K562 (cell line): ENCODE measurements around the gene DIRAS3. TPM values are rescaled to one million over a fixed set of nuclear protein-coding genes. Genes with fewer than 3 reads are reported as not detected.

Experiments
- ATAC-seq: fragments of 200-7000 bp; cut with Tn5 transposase; 3 replicates; pipeline ENCODE4 v1.9.1; 2020; ENCODE audit warnings: moderate library complexity
- BruUV-seq: library from RNA; stranded (reverse); fragments of 400-500 nt; replicated peaks from 2 replicates; lab custom pipeline; 2021; lab: Mats Ljungman, UMichigan
- CTCF ChIA-PET: fragments of 300-600 bp; formaldehyde crosslinking; extraction: SDS; loops from one replicate; lab custom pipeline; 2021; ENCODE audit warnings: low intra/inter-chr PET ratio; lab: Yijun Ruan, JAX
- POLR2A ChIA-PET: fragments of 300-600, 350-650 bp; sonication (Branson Sonifier 250); formaldehyde crosslinking; extraction: SDS; loops from one replicate; lab custom pipeline; 2021; ENCODE audit warnings: antibody characterized with exemption, inconsistent platforms; lab: Yijun Ruan, JAX
- DNase-seq, 4 experiments: peaks; one replicate each; pipeline versions ENCODE4 v3.0.0 to v3.0.0-alpha.2; 2011 to 2018; ENCODE audit warnings: low spot score in 3 of 4, mixed read lengths in 3 of 4; ENCODE audit errors: extremely low read depth in 1 of 4
- FAIRE-seq: peaks from 2 replicates; lab custom pipeline; 2011; peaks lifted over from hg19 to GRCh38; lab: Jason Lieb, UNC
- H2AFZ ChIP-seq: 2 replicates; pipeline ENCODE4 v1.6.0; 2011; ENCODE audit warnings: low read depth, low read length, control low read depth, inconsistent platforms
- H3K27ac ChIP-seq: fragments of 200-600 bp; 3 replicates; pipeline ENCODE4 v1.8.0; 2011; ENCODE audit warnings: low read depth, mild to moderate bottlenecking, control low read depth, inconsistent platforms, low read length, moderate library complexity, mixed read lengths; ENCODE audit errors: extremely low read depth
- H3K27me3 ChIP-seq, 2 experiments: fragments of 300-600 bp in 1 of 2; 2 replicates in 1 of 2; 3 replicates in 1 of 2; pipeline versions ENCODE4 v1.6.0 to v1.8.0; 2011; ENCODE audit warnings: inconsistent platforms in 2 of 2, low read length in 2 of 2, mild to moderate bottlenecking in 1 of 2, mixed read lengths in 1 of 2, moderate library complexity in 1 of 2; ENCODE audit not compliant: control insufficient read depth in 2 of 2, insufficient read depth in 2 of 2
- H3K36me3 ChIP-seq: fragments of 300-600 bp; 3 replicates; pipeline ENCODE4 v1.8.0; 2011; ENCODE audit warnings: mild to moderate bottlenecking, low read length, inconsistent platforms; ENCODE audit not compliant: control insufficient read depth, insufficient read depth
- H3K4me1 ChIP-seq, 2 experiments: fragments of 200-600 bp in 1 of 2; replicated peaks in 1 of 2; 2 replicates in 1 of 2; 3 replicates in 1 of 2; pipeline versions ENCODE4 v1.5.1 to v1.8.0; 2011; ENCODE audit warnings: inconsistent platforms in 2 of 2, low read length in 2 of 2, mild to moderate bottlenecking in 1 of 2, mixed read lengths in 1 of 2, moderate library complexity in 1 of 2; ENCODE audit not compliant: control insufficient read depth in 2 of 2, insufficient read depth in 2 of 2
- H3K4me2 ChIP-seq: 2 replicates; pipeline ENCODE4 v1.6.1; 2011; ENCODE audit warnings: low read length, control low read depth, inconsistent platforms, mixed read lengths; ENCODE audit not compliant: insufficient read depth
- H3K4me3 ChIP-seq: fragments of 200-600 bp; sonication (generic), shearing (Covaris generic); 2 replicates; pipeline ENCODE4 v1.5.1; 2016; ENCODE audit warnings: control low read depth, inconsistent platforms
- H3K79me2 ChIP-seq: fragments of 200-600 bp; 3 replicates; pipeline ENCODE4 v1.8.0; 2011; ENCODE audit warnings: low read length, inconsistent platforms; ENCODE audit not compliant: control insufficient read depth, insufficient read depth
- H3K9ac ChIP-seq, 2 experiments: 2 replicates each; pipeline versions ENCODE4 v1.6.0 to v1.6.1; 2011; ENCODE audit warnings: low read depth in 2 of 2, low read length in 2 of 2, control low read depth in 1 of 2, inconsistent platforms in 1 of 2, mild to moderate bottlenecking in 1 of 2, mixed read lengths in 1 of 2; ENCODE audit not compliant: insufficient read depth in 1 of 2
- H3K9me1 ChIP-seq: one replicate; pipeline ENCODE4 v1.6.0; 2011; ENCODE audit warnings: inconsistent platforms, mild to moderate bottlenecking, low read length, moderate library complexity; ENCODE audit not compliant: control insufficient read depth, insufficient read depth
- H3K9me3 ChIP-seq: replicated peaks from 2 replicates; pipeline ENCODE4 v1.5.1; 2011; ENCODE audit warnings: low read depth, low read length, inconsistent platforms; ENCODE audit not compliant: control insufficient read depth, insufficient read depth
- H4K20me1 ChIP-seq: replicated peaks from 2 replicates; pipeline ENCODE4 v1.6.1; 2011; ENCODE audit warnings: low read length, inconsistent platforms, mixed read lengths; ENCODE audit not compliant: control insufficient read depth, insufficient read depth
- ATF7 ChIP-seq: fragments of 450-650 bp; IDR thresholded peaks from 2 replicates; pipeline ENCODE4 v1.7.1; 2014; ENCODE audit warnings: mild to moderate bottlenecking, moderate library complexity
- CC2D1A ChIP-seq: fragments of 450-650 bp; IDR thresholded peaks from 2 replicates; pipeline ENCODE4 v1.6.1; 2017; ENCODE audit warnings: mild to moderate bottlenecking
- DMBX1 ChIP-seq: fragments of 250-450 bp; sonication (Bioruptor Pico); IDR thresholded peaks from 2 replicates; pipeline ENCODE4 v1.8.0; 2022; ENCODE audit warnings: inconsistent platforms, mild to moderate bottlenecking, moderate library complexity, borderline replicate concordance
- FOXM1 ChIP-seq, 2 experiments: fragments of 450-650 bp in 1 of 2; sonication (generic) in 1 of 2; formaldehyde crosslinking in 1 of 2; IDR thresholded peaks; 2 replicates each; pipeline versions ENCODE4 v1.6.1 to v1.9.0; 2017 to 2022; ENCODE audit warnings: low read depth in 2 of 2, mild to moderate bottlenecking in 2 of 2, missing genetic modification reagents in 1 of 2, moderate library complexity in 1 of 2
- L3MBTL2 ChIP-seq: fragments of 450-650 bp; IDR thresholded peaks from 2 replicates; pipeline ENCODE4 v1.6.1; 2016; ENCODE audit warnings: mild to moderate bottlenecking, moderate library complexity
- NR2C2 ChIP-seq, 2 experiments: fragments of 200-800 bp in 1 of 2; sonication (Bioruptor generic) in 1 of 2; sonication (generic) in 1 of 2; formaldehyde crosslinking in 1 of 2; IDR thresholded peaks; 2 replicates each; pipeline versions ENCODE4 v1.6.1 to v1.8.0; 2016 to 2022; ENCODE audit warnings: mild to moderate bottlenecking in 1 of 2, missing compliant biosample characterization in 1 of 2, missing genetic modification characterization in 1 of 2, missing genetic modification reagents in 1 of 2
- POLR2G ChIP-seq: fragments of 200-400 bp; formaldehyde crosslinking; IDR thresholded peaks from 2 replicates; pipeline ENCODE4 v1.6.1; 2017; ENCODE audit warnings: low read depth, mild to moderate bottlenecking, antibody characterized with exemption, low read length, moderate library complexity
- PURB ChIP-seq: sonication (generic); formaldehyde crosslinking; IDR thresholded peaks from 2 replicates; pipeline ENCODE4 v1.9.0; 2021; ENCODE audit warnings: low read depth, mild to moderate bottlenecking, missing genetic modification reagents
- SAFB ChIP-seq: fragments of 200-400 bp; formaldehyde crosslinking; IDR thresholded peaks from 2 replicates; pipeline ENCODE4 v1.6.1; 2017; ENCODE audit warnings: low read depth, low read length, borderline replicate concordance
- SETDB1 ChIP-seq: IDR thresholded peaks from one replicate; pipeline ENCODE4 v1.6.1; 2012; ENCODE audit warnings: low read length, control low read depth, inconsistent platforms
- ZNF3 ChIP-seq: fragments of 250-450 bp; sonication (Bioruptor Pico); IDR thresholded peaks from 2 replicates; pipeline ENCODE4 v1.5.0; 2021; ENCODE audit warnings: mild to moderate bottlenecking, moderate library complexity
- ZNF436 ChIP-seq: fragments of 250-450, 450-650 bp; sonication (Bioruptor Pico); formaldehyde crosslinking; IDR thresholded peaks from 2 replicates; pipeline ENCODE4 v1.7.0; 2020; ENCODE audit warnings: mild to moderate bottlenecking
- WGBS: fragments of 100-300 bp; shearing (Covaris generic); methylation state at CpG from one replicate; pipeline ENCODE4 v1.1.6; 2016; ENCODE audit warnings: low coverage, mixed read lengths; ENCODE audit not compliant: insufficient coverage; ENCODE audit errors: missing lambda C conversion rate; 5-methylcytosine and 5-hydroxymethylcytosine counted together
- in situ Hi-C: fragments of 300-500 bp; cut with MboI; formaldehyde crosslinking; loops from 4 replicates; pipeline ENCODE4 v1.15.0; 2018; ENCODE audit warnings: inconsistent platforms, mixed read lengths
- intact Hi-C: fragments of 100-400 bp; cut with micrococcal nuclease; formaldehyde crosslinking; loops from 2 replicates; pipeline ENCODE4 v1.14.2; 2022
- polyA plus RNA-seq, 8 experiments: library from polyadenylated mRNA; depleted of rRNA in 4 of 8; stranded (reverse) in 5 of 8; unstranded in 3 of 8; fragments of >200 nt; fragmentation: Nextera tagmentation in 2 of 8; fragmentation: Illumina TruSeq in 1 of 8; extraction: Ambion mirVana in 2 of 8; extraction: Trizol in 1 of 8; gene quantifications; 2 replicates each; pipeline versions ENCODE4 v1.2.1 to v1.2.3, GENCODE V29; 2011 to 2014; ENCODE audit warnings: inconsistent platforms in 1 of 8, missing spikeins in 1 of 8
- total RNA-seq, 7 experiments: library from RNA; depleted of rRNA in 6 of 7; stranded (reverse); fragments of >200 nt in 6 of 7; fragmentation: Illumina TruSeq in 2 of 7; extraction: Trizol in 2 of 7; gene quantifications; 2 replicates each; pipeline versions ENCODE4 v1.2.1 to v1.2.3, GENCODE V29; 2011 to 2021; ENCODE audit warnings: low replicate concordance in 1 of 7
- TF ChIP-seq, protein P1 (sequence below): fragments of 250-450 bp; sonication (Bioruptor Pico); IDR thresholded peaks from 2 replicates; pipeline ENCODE4 v1.4.0; 2020; ENCODE audit warnings: mild to moderate bottlenecking, moderate library complexity
- TF ChIP-seq, protein P2 (sequence below), 3 experiments: IDR thresholded peaks in 2 of 3; conservative IDR thresholded peaks in 1 of 3; 2 replicates each; pipeline ENCODE4 v1.5.1; 2011 to 2012; ENCODE audit warnings: low read length in 3 of 3, mild to moderate bottlenecking in 3 of 3, control low read depth in 2 of 3, improper control_type of control experiment in 1 of 3, inconsistent platforms in 1 of 3, low read depth in 1 of 3, mixed read lengths in 1 of 3, moderate library complexity in 1 of 3; ENCODE audit not compliant: insufficient read depth in 2 of 3

The DIRAS3 gene
- total and polyA plus RNA-seq, 9 of the 15 experiments (the other 6 are each of a cell fraction or from before 2014, with no cell fraction given): 7.9 to 96.1 (median 41.7) TPM

DNA sequence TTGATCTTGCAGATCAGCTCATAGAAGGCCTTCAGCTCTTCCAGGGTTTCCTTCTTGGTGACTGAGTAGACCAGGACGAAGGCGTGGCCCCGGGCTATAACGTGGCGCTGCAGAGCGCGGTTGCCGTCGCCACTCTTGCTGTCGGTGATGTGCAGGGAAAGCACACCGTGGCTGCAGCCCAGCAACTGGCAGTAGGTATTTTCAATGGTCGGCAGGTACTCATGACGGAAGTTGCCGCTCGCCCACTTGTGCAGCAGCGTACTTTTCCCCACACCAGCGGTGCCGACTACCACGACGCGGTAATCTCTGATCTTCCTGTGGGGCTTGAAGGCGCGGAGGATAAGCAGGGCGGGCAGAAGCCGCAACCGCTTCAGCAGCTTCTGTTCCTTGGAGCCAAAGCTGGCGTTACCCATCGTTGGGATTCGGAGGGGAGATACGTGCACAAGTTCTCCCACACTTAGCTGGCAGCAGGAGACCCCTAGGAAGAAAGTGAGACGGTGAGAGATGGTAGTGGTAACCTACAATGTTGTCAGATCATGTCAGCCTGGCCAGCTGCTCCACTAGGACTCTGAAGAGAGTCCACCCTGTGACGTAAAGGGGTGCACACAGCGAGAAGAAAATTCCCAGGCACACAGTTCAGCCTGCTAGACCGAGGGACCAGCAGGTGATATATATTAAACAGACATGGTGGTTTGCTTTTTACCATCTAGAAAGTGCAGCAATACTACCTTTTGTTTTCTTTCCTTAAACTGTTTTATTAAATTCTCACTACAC lies 3.4 kb downstream of the DIRAS3 start:
- Histone ChIP-seq H3K79me2 (no peaks in the 10 kb centered on the region), H3K4me3 (peak overlapping the region; percentile 35), H3K9me3 (no peaks in the 10 kb centered on the region), H3K9ac (peak overlapping the region; percentile 58 to 82), H2AFZ (peak overlapping the region; percentile 98), H3K27ac (peak overlapping the region; percentile 36; the same call in 2 of the 3 replicates), H4K20me1 (no peaks in the 10 kb centered on the region), H3K36me3 (no peaks in the 10 kb centered on the region), H3K4me2 (peak overlapping the region; percentile 90), H3K9me1 (no peaks in the 10 kb centered on the region), H3K4me1 (peaks cover 3 to 25% of the 10 kb centered on the region in 2 experiments), H3K27me3 (peaks cover 3 to 21% of the 10 kb centered on the region in 2 experiments; a peak in 4 of 5 replicates)
- intact Hi-C loops (no loop called here), in situ Hi-C loops (no loop called here)
- DNase-seq (peak in 3 of 4 experiments; percentile 9 to 43 (median 21)), FAIRE-seq (no peak), ATAC-seq (peak; percentile 70)
- BruUV-seq: no TSS peak
- POLR2A ChIA-PET: no interaction called here
- CTCF ChIA-PET: no interaction called here
- WGBS: 6% methylated on average over 33 of the region's 34 CpGs
- TF ChIP-seq PURB (CRISPR knock-in tag): no peak
- TF ChIP-seq CC2D1A: no peak
- no peak for TF ChIP-seq ZNF3 (CRISPR knock-in tag)
- TF ChIP-seq, protein P1, sequence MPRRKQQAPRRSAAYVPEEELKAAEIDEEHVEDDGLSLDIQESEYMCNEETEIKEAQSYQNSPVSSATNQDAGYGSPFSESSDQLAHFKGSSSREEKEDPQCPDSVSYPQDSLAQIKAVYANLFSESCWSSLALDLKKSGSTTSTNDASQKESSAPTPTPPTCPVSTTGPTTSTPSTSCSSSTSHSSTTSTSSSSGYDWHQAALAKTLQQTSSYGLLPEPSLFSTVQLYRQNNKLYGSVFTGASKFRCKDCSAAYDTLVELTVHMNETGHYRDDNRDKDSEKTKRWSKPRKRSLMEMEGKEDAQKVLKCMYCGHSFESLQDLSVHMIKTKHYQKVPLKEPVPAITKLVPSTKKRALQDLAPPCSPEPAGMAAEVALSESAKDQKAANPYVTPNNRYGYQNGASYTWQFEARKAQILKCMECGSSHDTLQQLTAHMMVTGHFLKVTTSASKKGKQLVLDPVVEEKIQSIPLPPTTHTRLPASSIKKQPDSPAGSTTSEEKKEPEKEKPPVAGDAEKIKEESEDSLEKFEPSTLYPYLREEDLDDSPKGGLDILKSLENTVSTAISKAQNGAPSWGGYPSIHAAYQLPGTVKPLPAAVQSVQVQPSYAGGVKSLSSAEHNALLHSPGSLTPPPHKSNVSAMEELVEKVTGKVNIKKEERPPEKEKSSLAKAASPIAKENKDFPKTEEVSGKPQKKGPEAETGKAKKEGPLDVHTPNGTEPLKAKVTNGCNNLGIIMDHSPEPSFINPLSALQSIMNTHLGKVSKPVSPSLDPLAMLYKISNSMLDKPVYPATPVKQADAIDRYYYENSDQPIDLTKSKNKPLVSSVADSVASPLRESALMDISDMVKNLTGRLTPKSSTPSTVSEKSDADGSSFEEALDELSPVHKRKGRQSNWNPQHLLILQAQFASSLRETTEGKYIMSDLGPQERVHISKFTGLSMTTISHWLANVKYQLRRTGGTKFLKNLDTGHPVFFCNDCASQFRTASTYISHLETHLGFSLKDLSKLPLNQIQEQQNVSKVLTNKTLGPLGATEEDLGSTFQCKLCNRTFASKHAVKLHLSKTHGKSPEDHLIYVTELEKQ (CRISPR knock-in tag): no peak
- peak; percentile 41; the same call in 1 of the 2 replicates for TF ChIP-seq NR2C2 (CRISPR knock-in tag; IDR thresholded peaks at IDR 0.05)
- TF ChIP-seq NR2C2 (tag; IDR thresholded peaks at IDR 0.05): no peak
- no peak for TF ChIP-seq FOXM1 (IDR thresholded peaks at IDR 0.05; ENCODE audit: low read depth)
- no peak for TF ChIP-seq FOXM1 (CRISPR knock-in tag; IDR thresholded peaks at IDR 0.05; ENCODE audit: low read depth)
- no peak for TF ChIP-seq DMBX1 (CRISPR knock-in tag)
- TF ChIP-seq POLR2G: peak; percentile 69
- no peak for TF ChIP-seq ZNF436
- TF ChIP-seq, protein P2, sequence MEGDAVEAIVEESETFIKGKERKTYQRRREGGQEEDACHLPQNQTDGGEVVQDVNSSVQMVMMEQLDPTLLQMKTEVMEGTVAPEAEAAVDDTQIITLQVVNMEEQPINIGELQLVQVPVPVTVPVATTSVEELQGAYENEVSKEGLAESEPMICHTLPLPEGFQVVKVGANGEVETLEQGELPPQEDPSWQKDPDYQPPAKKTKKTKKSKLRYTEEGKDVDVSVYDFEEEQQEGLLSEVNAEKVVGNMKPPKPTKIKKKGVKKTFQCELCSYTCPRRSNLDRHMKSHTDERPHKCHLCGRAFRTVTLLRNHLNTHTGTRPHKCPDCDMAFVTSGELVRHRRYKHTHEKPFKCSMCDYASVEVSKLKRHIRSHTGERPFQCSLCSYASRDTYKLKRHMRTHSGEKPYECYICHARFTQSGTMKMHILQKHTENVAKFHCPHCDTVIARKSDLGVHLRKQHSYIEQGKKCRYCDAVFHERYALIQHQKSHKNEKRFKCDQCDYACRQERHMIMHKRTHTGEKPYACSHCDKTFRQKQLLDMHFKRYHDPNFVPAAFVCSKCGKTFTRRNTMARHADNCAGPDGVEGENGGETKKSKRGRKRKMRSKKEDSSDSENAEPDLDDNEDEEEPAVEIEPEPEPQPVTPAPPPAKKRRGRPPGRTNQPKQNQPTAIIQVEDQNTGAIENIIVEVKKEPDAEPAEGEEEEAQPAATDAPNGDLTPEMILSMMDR (IDR thresholded peaks at IDR 0.05 in 2 of 3, conservative IDR thresholded peaks at IDR 0.05 in 1 of 3; ENCODE audit: insufficient read depth in 2 of 3, low read depth in 1 of 3, low read length in 3 of 3): 0 out of 6 replicates have a peak, but pooled peaks of 1 of the 3 experiments have one; percentile 4
- TF ChIP-seq L3MBTL2: peak; percentile 69; the same call in 1 of the 2 replicates
- no peak for TF ChIP-seq SETDB1
- TF ChIP-seq SAFB: no peak
- TF ChIP-seq ATF7: peak; percentile 64; the same call in 1 of the 2 replicates
